ENCODE results near the gene FSTL4. TPM values are rescaled to one million over a fixed set of nuclear protein-coding genes. Genes with fewer than 3 reads are reported as not detected.

The FSTL4 gene
- total RNA-seq, 1 donor from 2014 or later = 0.21 TPM

- TF ChIP-seq CTCF (IDR thresholded peaks at IDR 0.05; ENCODE audit: unreplicated experiment) = no peak
- Mint-ChIP-seq H3K27me3 (ENCODE audit: unreplicated experiment) (peaks cover 1% of the 10 kb centered on the region), H3K4me1 (ENCODE audit: unreplicated experiment) (no peaks in the 10 kb centered on the region)
These were observed 140.6 kb downstream of the FSTL4 start for GRCh38 chr5:133471699-133472098.

GRCh38 chr5:133470841-133471240 is 141.5 kb downstream of the FSTL4 start:
- Mint-ChIP-seq H3K36me3 (ENCODE audit: low read depth, unreplicated experiment) (no peaks in the 10 kb centered on the region), H3K27ac (ENCODE audit: unreplicated experiment) (no peak overlapping the region), H3K4me3 (ENCODE audit: unreplicated experiment) (no peak overlapping the region), H3K9me3 (ENCODE audit: unreplicated experiment) (no peaks in the 10 kb centered on the region), H3K4me1 (ENCODE audit: unreplicated experiment) (no peaks in the 10 kb centered on the region), H3K27me3 (ENCODE audit: unreplicated experiment) (peaks cover 1% of the 10 kb centered on the region)
- DNase-seq (ENCODE audit: low spot score) = no peak
- no peak for TF ChIP-seq CTCF (IDR thresholded peaks at IDR 0.05; ENCODE audit: unreplicated experiment)

More at GRCh38 chr5:133471699-133472098, 140.6 kb downstream of the FSTL4 start:
- DNase-seq (ENCODE audit: low spot score) = no peak
- H3K9me3 Mint-ChIP-seq (ENCODE audit: unreplicated experiment) = no peaks in the 10 kb centered on the region
- H3K27ac Mint-ChIP-seq (ENCODE audit: unreplicated experiment) = no peak overlapping the region
- H3K4me3 Mint-ChIP-seq (ENCODE audit: unreplicated experiment) = no peak overlapping the region
- H3K36me3 Mint-ChIP-seq (ENCODE audit: low read depth, unreplicated experiment) = no peaks in the 10 kb centered on the region

GRCh38 chr5:133469846-133470245 is 142.5 kb downstream of the FSTL4 start:
- Mint-ChIP-seq H3K36me3 (ENCODE audit: low read depth, unreplicated experiment) (no peaks in the 10 kb centered on the region), H3K27ac (ENCODE audit: unreplicated experiment) (no peak overlapping the region), H3K4me3 (ENCODE audit: unreplicated experiment) (no peak overlapping the region), H3K4me1 (ENCODE audit: unreplicated experiment) (no peaks in the 10 kb centered on the region), H3K9me3 (ENCODE audit: unreplicated experiment) (no peaks in the 10 kb centered on the region), H3K27me3 (ENCODE audit: unreplicated experiment) (peaks cover 1% of the 10 kb centered on the region)
- no peak for TF ChIP-seq CTCF (IDR thresholded peaks at IDR 0.05; ENCODE audit: unreplicated experiment)
- no peak for DNase-seq (ENCODE audit: low spot score)

- Mint-ChIP-seq H3K27ac (ENCODE audit: unreplicated experiment) (no peak overlapping the region), H3K36me3 (ENCODE audit: low read depth, unreplicated experiment) (no peaks in the 10 kb centered on the region), H3K9me3 (ENCODE audit: unreplicated experiment) (no peaks in the 10 kb centered on the region), H3K4me1 (ENCODE audit: unreplicated experiment) (no peaks in the 10 kb centered on the region), H3K27me3 (ENCODE audit: unreplicated experiment) (peaks cover 1% of the 10 kb centered on the region), H3K4me3 (ENCODE audit: unreplicated experiment) (no peak overlapping the region)
- TF ChIP-seq CTCF (IDR thresholded peaks at IDR 0.05; ENCODE audit: unreplicated experiment) = no peak
- DNase-seq (ENCODE audit: low spot score) = no peak
These were observed 143.1 kb downstream of the FSTL4 start for GRCh38 chr5:133469252-133469651.

GRCh38 chr5:133468596-133468995 is 143.7 kb downstream of the FSTL4 start:
- Mint-ChIP-seq H3K9me3 (ENCODE audit: unreplicated experiment) (no peaks in the 10 kb centered on the region), H3K4me3 (ENCODE audit: unreplicated experiment) (no peak overlapping the region), H3K4me1 (ENCODE audit: unreplicated experiment) (no peaks in the 10 kb centered on the region), H3K36me3 (ENCODE audit: low read depth, unreplicated experiment) (no peaks in the 10 kb centered on the region), H3K27me3 (ENCODE audit: unreplicated experiment) (no peaks in the 10 kb centered on the region), H3K27ac (ENCODE audit: unreplicated experiment) (no peak overlapping the region)
- DNase-seq (ENCODE audit: low spot score) = no peak
- no peak for TF ChIP-seq CTCF (IDR thresholded peaks at IDR 0.05; ENCODE audit: unreplicated experiment)
